B cell (primary cell): Measurements from ENCODE around the gene PROM2. TPM values are rescaled to one million over a fixed set of nuclear protein-coding genes. Genes with fewer than 3 reads are reported as not detected.

Experiments used
- ATAC-seq: fragments of 200-7000 bp; cut with Tn5 transposase; one replicate; pipeline ENCODE4 v1.10.0; 2021; ENCODE audit warnings: low read depth, mild to moderate bottlenecking, moderate number of reproducible peaks, moderate library complexity
- CTCF ChIA-PET: fragments of 350-600 bp; sonication (Branson Sonifier 250); formaldehyde crosslinking; loops from one replicate; lab custom pipeline; 2021; ENCODE audit warnings: antibody characterized with exemption, inconsistent platforms; lab: Charles Lee
- POLR2A ChIA-PET: fragments of 350-600 bp; sonication (Branson Sonifier 250); formaldehyde crosslinking; loops from one replicate; lab custom pipeline; 2021; ENCODE audit warnings: antibody characterized with exemption; lab: Charles Lee
- DNase-seq: peaks from one replicate; pipeline ENCODE4 v3.0.0; 2013
- H2AFZ ChIP-seq: 2 replicates; pipeline ENCODE4 v1.6.1; 2012; ENCODE audit warnings: mild to moderate bottlenecking, low read depth, low read length; ENCODE audit not compliant: insufficient read depth, poor library complexity, severe bottlenecking
- H3K27ac ChIP-seq, 2 donors: 1 replicate in 1 of 2; 2 replicates in 1 of 2; pipeline ENCODE4 v1.5.1; 2012 to 2013; ENCODE audit warnings: low read length in 2 of 2, mild to moderate bottlenecking in 2 of 2, moderate library complexity in 1 of 2
- H3K27me3 ChIP-seq, 4 experiments: fragments of 200-600 bp in 1 of 4; sonication (generic) in 1 of 4; replicated peaks in 1 of 4; 1 replicate in 2 of 4; 2 replicates in 2 of 4; pipeline versions ENCODE4 v1.6.1 to v1.7.0; 2013 to 2016; ENCODE audit warnings: low read length in 3 of 4, mild to moderate bottlenecking in 2 of 4, mixed read lengths in 1 of 4, moderate library complexity in 1 of 4; ENCODE audit not compliant: insufficient read depth in 4 of 4, control insufficient read depth in 3 of 4; ENCODE audit errors: control extremely low read depth in 1 of 4
- H3K36me3 ChIP-seq, 2 experiments: replicated peaks in 1 of 2; 1 replicate in 1 of 2; 2 replicates in 1 of 2; pipeline versions ENCODE4 v1.6.1 to v1.7.1; 2013; ENCODE audit warnings: low read length in 1 of 2; ENCODE audit not compliant: insufficient read depth in 2 of 2, control insufficient read depth in 1 of 2; ENCODE audit errors: control extremely low read depth in 1 of 2, extremely low read depth in 1 of 2
- H3K4me1 ChIP-seq, 2 donors: fragments of 200-600 bp in 1 of 2; sonication (generic) in 1 of 2; 1 replicate in 1 of 2; 2 replicates in 1 of 2; pipeline versions ENCODE4 v1.5.1 to v1.6.1; 2013 to 2017; ENCODE audit warnings: low read length in 2 of 2; ENCODE audit not compliant: control insufficient read depth in 2 of 2, insufficient read depth in 2 of 2
- H3K4me2 ChIP-seq: replicated peaks from 2 replicates; pipeline ENCODE3; 2012; ENCODE audit warnings: mild to moderate bottlenecking, low read depth, low read length; ENCODE audit not compliant: poor library complexity, severe bottlenecking
- H3K4me3 ChIP-seq, 5 experiments: fragments of 200-600 bp in 1 of 5; sonication (generic) in 1 of 5; 1 replicate in 3 of 5; 2 replicates in 2 of 5; pipeline versions ENCODE4 v1.5.1 to v1.7.0; 2011 to 2016; ENCODE audit warnings: low read length in 4 of 5, mild to moderate bottlenecking in 4 of 5, low read depth in 2 of 5, control low read depth in 1 of 5, moderate library complexity in 1 of 5; ENCODE audit not compliant: insufficient read depth in 1 of 5; ENCODE audit errors: control extremely low read depth in 1 of 5, extremely low read depth in 1 of 5
- H3K79me2 ChIP-seq: fragments of 200-600 bp; sonication (generic); one replicate; pipeline ENCODE4 v1.6.0; 2016; ENCODE audit warnings: low read length; ENCODE audit not compliant: control insufficient read depth, insufficient read depth
- H3K9ac ChIP-seq: fragments of 200-600 bp; sonication (generic); 2 replicates; pipeline ENCODE4 v1.6.1; 2017; ENCODE audit warnings: mild to moderate bottlenecking, low read length, moderate library complexity
- H3K9me3 ChIP-seq, 3 donors: one replicate each; pipeline versions ENCODE4 v1.6.1 to v1.7.1; 2013; ENCODE audit warnings: low read length in 2 of 3; ENCODE audit not compliant: control insufficient read depth in 2 of 3, insufficient read depth in 1 of 3; ENCODE audit errors: control extremely low read depth in 1 of 3
- H4K20me1 ChIP-seq: 2 replicates; pipeline ENCODE4 v1.6.0; 2012; ENCODE audit warnings: mild to moderate bottlenecking, low read length; ENCODE audit not compliant: insufficient read depth, control insufficient read depth, poor library complexity, severe bottlenecking
- H3K27ac Mint-ChIP-seq: one replicate; pipeline ENCODE4 v1.8.0; 2021; ENCODE audit warnings: mixed read lengths
- H3K27me3 Mint-ChIP-seq: one replicate; pipeline ENCODE4 v1.8.0; 2021; ENCODE audit warnings: mixed read lengths
- H3K4me1 Mint-ChIP-seq: one replicate; pipeline ENCODE4 v1.8.0; 2021; ENCODE audit warnings: mixed read lengths
- H3K4me3 Mint-ChIP-seq: one replicate; pipeline ENCODE4 v1.8.0; 2021; ENCODE audit warnings: mixed read lengths
- H3K9me3 Mint-ChIP-seq: one replicate; pipeline ENCODE4 v1.8.0; 2022; ENCODE audit warnings: mixed read lengths; ENCODE audit not compliant: insufficient read depth
- EZH2 ChIP-seq: IDR thresholded peaks from 2 replicates; pipeline ENCODE4 v1.6.1; 2012; ENCODE audit warnings: borderline replicate concordance, low read depth, mild to moderate bottlenecking, moderate library complexity, low read length; ENCODE audit not compliant: insufficient read depth, poor library complexity, severe bottlenecking
- WGBS: methylation state at CpG from one replicate; pipeline ENCODE4 v1.1.5; 2013; ENCODE audit warnings: missing lambda C conversion rate; ENCODE audit not compliant: insufficient coverage; 5-methylcytosine and 5-hydroxymethylcytosine counted together
- intact Hi-C: fragments of 100-400 bp; cut with micrococcal nuclease; formaldehyde crosslinking; loops from one replicate; pipeline ENCODE4 v1.10.0; 2022
- polyA plus RNA-seq: library from polyadenylated mRNA; depleted of rRNA; stranded (reverse); fragments of >200 nt; gene quantifications from 2 replicates; pipeline ENCODE4 v1.2.3, GENCODE V29; 2012
- total RNA-seq, 2 donors: library from RNA; stranded (reverse); fragments of 120-200 nt in 1 of 2; gene quantifications; 1 replicate in 1 of 2; 2 replicates in 1 of 2; pipeline versions ENCODE4 v1.2.3 to v1.2.4, GENCODE V29; 2013 to 2022
- TF ChIP-seq, protein P1 (sequence below): fragments of 200-600 bp; IDR thresholded peaks from one replicate; pipeline ENCODE4 v1.8.0; 2022; ENCODE audit warnings: antibody characterized with exemption, mild to moderate bottlenecking

PROM2 gene
- total and polyA plus RNA-seq, 2 donors (not counting 1 experiment from before 2014, with no cell fraction given): 0.67 to 1.3 TPM

DNA sequence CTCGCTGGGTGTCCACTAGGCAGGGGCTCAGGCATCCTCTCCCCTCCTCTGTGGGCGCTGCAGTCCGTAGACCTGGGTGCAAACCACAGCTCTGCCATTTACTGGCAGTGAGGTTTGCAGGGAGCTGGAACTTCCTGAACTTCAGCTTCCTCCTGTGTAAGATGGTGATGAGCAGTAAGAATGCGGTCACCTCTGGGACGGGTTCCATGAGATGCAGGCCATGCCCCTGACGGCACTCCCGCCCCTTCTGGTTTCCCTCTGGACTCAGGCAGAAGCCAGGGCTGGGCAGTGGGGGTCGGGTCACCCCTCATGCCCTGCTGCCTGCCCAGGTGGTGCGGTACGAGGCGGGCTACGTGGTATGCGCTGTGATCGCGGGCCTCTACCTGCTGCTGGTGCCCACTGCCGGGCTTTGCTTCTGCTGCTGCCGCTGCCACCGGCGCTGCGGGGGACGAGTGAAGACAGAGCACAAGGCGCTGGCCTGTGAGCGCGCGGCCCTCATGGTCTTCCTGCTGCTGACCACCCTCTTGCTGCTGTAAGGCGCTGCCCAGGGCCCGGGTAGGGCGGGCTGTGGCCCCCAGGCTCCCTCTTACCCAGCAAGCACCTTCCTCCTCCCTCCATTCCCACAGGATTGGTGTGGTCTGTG lies 1.5 kb downstream of the PROM2 start:
- POLR2A ChIA-PET: no interaction called here
- Histone ChIP-seq H4K20me1 (no peaks in the 10 kb centered on the region), H3K27ac (no peak overlapping the region), H3K36me3 (no peaks in the 10 kb centered on the region), H2AFZ (no peak overlapping the region), H3K4me2 (no peak overlapping the region), H3K9me3 (peaks cover 0 to 4% (median 0%) of the 10 kb centered on the region in 3 donors), H3K27me3 (no peaks in the 10 kb centered on the region), H3K4me1 (no peaks in the 10 kb centered on the region), H3K4me3 (no peak overlapping the region), H3K9ac (no peak overlapping the region), H3K79me2 (no peaks in the 10 kb centered on the region)
- TF ChIP-seq EZH2: no peak
- TF ChIP-seq, protein P1, sequence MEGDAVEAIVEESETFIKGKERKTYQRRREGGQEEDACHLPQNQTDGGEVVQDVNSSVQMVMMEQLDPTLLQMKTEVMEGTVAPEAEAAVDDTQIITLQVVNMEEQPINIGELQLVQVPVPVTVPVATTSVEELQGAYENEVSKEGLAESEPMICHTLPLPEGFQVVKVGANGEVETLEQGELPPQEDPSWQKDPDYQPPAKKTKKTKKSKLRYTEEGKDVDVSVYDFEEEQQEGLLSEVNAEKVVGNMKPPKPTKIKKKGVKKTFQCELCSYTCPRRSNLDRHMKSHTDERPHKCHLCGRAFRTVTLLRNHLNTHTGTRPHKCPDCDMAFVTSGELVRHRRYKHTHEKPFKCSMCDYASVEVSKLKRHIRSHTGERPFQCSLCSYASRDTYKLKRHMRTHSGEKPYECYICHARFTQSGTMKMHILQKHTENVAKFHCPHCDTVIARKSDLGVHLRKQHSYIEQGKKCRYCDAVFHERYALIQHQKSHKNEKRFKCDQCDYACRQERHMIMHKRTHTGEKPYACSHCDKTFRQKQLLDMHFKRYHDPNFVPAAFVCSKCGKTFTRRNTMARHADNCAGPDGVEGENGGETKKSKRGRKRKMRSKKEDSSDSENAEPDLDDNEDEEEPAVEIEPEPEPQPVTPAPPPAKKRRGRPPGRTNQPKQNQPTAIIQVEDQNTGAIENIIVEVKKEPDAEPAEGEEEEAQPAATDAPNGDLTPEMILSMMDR: no peak
- no peaks in the 10 kb centered on the region for H3K27me3 Mint-ChIP-seq
- H3K9me3 Mint-ChIP-seq: no peaks in the 10 kb centered on the region
- DNase-seq (no peak), ATAC-seq (no peak)
- no peaks in the 10 kb centered on the region for H3K4me1 Mint-ChIP-seq
- intact Hi-C loops: no loop called here
- no peak overlapping the region for H3K4me3 Mint-ChIP-seq
- 81% methylated on average over 21 of the region's 28 CpGs for WGBS
- CTCF ChIA-PET: no interaction called here
- H3K27ac Mint-ChIP-seq: no peak overlapping the region

DNA sequence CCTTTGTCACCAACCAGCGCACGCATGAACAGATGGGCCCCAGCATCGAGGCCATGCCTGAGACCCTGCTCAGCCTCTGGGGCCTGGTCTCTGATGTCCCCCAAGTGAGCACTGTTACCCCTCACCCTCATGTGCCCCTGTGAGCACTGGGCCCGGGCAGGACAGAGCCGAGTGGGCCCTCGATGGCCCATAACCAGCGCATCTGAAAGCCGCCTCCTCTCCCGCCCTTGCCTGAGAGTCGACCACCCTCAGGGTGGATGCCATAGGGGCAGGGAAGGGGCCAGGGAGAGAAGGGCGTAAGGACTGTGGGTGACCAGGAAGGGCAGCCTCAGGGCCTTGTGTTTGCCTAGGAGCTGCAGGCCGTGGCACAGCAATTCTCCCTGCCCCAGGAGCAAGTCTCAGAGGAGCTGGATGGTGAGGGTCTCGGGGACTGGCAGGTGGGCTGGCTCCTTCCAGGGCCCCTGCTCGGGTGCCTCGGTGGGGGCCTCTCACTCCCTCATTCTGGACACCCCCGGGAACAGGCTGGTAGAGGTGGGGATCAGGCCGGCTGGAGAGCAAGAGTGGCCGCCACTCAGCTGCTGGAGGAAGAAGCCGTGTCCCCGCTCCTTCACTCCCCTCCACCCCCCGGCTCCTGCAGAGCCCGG lies 2.1 kb downstream of the PROM2 start:
- DNase-seq (no peak), ATAC-seq (no peak)
- Mint-ChIP-seq H3K27ac (no peak overlapping the region), H3K4me3 (no peak overlapping the region), H3K9me3 (no peaks in the 10 kb centered on the region), H3K27me3 (no peaks in the 10 kb centered on the region), H3K4me1 (no peaks in the 10 kb centered on the region)
- Histone ChIP-seq H3K36me3 (no peaks in the 10 kb centered on the region), H3K4me2 (no peak overlapping the region), H2AFZ (no peak overlapping the region), H3K27me3 (no peaks in the 10 kb centered on the region), H3K4me3 (no peak overlapping the region), H3K9me3 (peaks cover 0 to 4% (median 0%) of the 10 kb centered on the region in 3 donors), H4K20me1 (no peaks in the 10 kb centered on the region), H3K4me1 (no peaks in the 10 kb centered on the region), H3K27ac (no peak overlapping the region), H3K79me2 (no peaks in the 10 kb centered on the region), H3K9ac (no peak overlapping the region)
- POLR2A ChIA-PET: no interaction called here
- intact Hi-C loops: no loop called here
- CTCF ChIA-PET: no interaction called here
- 92% methylated on average over 16 of the region's 22 CpGs for WGBS
- no peak for TF ChIP-seq EZH2
- TF ChIP-seq, protein P1: no peak
